NCI-H526 treated with DMSO at 0.1 percent for 48 hours (cell line): Measurements from ENCODE around the gene SHISA6.
"Not testable (repeated sequence)": the region's sequence is repeated elsewhere in the genome, so short reads cannot be mapped to it uniquely, and the experiment has no call there.

ENCODE experiments used
- DNase-seq: peaks from one replicate; lab custom pipeline; 2025; lab: John Stamatoyannopoulos, UW

SHISA6 gene

DNA sequence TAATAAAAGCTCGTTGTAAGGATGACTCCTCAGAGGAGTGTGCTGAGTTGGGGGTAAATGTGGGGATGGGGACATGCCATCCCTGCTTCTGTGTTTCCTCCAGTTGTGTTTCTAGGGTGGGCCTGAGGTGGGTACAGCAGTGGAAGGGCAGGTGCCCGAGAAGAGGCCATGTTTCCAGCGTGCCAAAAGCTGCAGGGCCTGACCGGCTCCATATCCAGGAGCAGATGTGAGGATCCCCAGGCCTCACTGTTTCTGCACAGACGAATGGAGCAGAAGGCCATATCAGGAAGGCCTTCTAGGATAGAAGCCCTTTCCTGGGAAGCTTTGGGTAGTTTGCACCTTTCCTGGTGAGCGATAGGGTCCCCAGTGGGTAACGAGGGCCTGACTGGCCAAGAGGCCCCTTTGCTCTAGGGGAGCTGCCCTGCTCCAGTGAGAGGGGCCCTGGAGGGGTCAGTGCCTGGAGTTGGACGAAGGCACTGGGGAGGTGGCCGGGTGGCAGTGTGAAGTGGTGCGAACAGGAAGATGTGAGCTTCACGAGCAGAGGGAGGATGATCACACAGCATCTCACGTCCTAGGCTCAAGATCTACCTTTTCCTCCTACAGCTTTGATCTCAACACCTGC, 62.9 kb downstream of the SHISA6 start:
- DNase-seq: no peak

DNA sequence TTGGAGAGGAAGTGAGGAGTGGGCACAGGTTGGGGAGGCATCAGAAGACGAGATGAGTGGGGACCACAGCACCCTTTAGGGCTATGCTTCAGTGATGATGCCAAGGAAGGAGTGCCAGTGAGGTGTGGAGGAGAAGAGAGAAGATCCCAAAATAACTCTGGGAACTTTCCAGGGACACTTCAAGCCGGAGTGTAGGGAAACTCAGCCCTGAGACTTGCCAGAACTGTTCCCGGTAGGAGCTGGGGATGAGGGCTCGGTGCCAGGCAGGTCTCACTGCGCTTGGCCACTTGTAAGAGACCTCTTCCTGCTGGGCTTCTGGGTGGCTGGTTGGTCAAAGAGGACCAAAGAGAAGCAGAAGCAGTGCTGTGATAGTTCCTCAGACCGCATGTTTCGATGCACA, 63.6 kb downstream of the SHISA6 start:
- DNase-seq: no peak

DNA sequence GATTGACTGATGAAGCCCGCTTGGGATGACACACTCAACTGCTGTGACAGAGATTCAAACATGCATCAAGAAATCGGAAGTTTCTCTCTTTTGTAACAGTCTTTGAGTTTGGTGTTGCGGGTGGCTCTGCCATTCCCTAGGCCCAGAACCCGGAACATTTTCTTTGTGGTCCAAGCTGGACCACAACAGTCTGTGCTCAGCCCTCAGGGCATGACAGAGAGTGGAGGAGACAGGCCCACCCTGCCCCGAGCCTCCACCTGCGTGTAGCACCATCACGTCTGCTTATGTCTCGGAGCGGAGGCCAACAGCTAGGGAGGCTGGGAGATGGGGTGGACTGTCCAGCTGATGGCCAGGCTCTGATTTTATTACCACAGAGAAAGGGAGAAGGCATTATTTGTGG, 64.5 kb downstream of the SHISA6 start:
- no peak for DNase-seq

DNA sequence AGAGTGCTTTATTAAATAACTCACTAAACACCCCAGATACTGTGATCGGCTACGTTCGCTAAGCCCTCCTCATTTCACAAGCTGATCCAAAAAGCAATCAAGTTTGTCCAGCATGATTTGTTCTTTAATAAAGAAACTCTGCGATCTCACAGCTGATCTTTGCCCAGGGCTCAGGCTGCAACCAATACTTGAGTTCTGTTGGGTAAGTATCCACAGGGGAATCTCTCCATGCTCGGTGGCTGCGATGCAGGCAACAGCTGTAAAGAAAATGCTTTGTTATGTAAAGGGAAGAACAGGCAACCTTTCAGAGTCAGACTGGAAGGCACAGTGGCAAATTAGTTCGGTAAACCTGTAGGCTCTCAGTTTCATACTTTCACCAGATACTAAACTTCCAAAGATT, 67.5 kb downstream of the SHISA6 start:
- no peak for DNase-seq

GRCh38 chr17:11309033-11309432, 68.0 kb downstream of the SHISA6 start:
- no peak for DNase-seq

DNA sequence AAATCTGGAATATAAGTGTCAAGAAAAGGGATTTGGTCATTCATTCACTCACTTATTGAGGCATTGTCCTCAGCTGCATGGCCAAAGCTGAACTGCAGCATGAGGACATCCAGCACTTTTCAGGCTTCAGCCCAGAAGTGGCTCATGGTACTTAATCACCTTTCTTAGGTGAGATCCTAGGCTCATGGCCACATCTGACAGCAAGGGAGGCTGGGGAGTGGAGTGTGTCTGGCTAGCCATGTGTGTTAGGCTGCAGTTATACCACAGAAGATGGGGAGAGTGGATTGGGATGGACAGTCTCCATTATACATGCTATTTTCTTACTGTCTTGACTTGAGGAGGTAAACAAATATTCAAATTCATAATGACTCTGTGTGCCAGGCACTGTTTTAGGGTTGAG, 68.8 kb downstream of the SHISA6 start:
- DNase-seq: no peak

GRCh38 chr17:11316451-11316850, 75.4 kb downstream of the SHISA6 start:
- not testable (repeated sequence) for DNase-seq

DNA sequence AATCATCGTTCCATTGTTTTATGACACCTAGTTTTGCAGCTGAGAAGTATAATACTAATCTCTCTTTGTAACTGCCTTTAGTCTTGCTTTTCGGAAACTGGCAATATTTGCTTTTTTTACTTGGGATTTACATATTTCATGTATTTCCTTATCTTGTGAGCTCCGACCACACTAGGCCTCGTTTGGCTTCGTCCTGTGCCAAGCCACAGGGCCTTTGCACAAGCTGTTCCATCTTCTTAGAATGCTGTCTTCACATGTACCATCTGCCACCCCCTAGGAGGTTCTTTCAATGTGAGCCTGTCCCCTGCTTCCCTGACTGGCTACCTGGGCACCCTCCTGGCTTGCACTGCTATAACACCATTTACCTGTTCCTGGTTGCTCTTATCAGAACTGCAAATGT, 77.2 kb downstream of the SHISA6 start:
- DNase-seq: no peak

DNA sequence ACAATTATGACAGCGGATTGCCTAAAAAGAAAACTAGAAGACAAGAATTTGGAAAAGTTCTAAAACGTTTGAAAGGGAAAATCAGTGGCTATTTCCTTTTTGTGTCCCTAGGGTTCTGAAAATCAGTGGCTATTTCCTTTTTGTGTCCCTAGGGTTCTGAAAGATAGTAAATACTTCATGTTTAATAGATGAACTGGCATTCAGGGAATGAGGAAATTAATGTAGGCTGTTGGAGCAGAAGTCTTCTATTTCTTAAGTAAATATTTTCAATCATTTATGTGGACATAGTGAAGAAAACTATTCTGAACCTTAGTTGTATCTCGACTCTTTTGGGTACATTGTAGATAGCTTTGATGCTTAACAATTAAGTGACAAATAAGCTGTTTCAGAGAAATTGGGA, 78.9 kb downstream of the SHISA6 start:
- DNase-seq: no peak

DNA sequence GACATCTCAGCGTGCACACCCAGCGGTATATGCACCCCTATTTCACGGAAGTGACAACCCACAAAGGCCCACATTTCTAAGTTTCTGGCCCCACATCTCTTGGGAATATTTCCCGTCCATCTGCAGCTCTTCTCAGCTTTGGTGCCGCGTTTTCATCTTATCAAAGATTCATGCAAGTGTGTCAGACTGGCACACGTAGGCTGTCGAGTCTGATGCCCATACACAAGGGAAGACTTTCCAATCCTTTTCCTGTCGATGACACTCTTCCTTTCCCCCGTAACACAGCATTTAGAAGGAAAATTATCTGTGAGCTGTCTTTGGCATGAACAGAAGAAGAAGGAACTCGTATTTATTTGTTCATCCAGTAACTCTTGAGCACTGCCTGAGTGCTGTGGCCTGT, 83.0 kb downstream of the SHISA6 start:
- no peak for DNase-seq

GRCh38 chr17:11324846-11325420, 83.9 kb downstream of the SHISA6 start:
- DNase-seq: no peak

- DNase-seq: no peak
Measured at GRCh38 chr17:11326492-11326891, 85.5 kb downstream of the SHISA6 start.

GRCh38 chr17:11328770-11329169, 87.8 kb downstream of the SHISA6 start:
- DNase-seq: no peak

DNA sequence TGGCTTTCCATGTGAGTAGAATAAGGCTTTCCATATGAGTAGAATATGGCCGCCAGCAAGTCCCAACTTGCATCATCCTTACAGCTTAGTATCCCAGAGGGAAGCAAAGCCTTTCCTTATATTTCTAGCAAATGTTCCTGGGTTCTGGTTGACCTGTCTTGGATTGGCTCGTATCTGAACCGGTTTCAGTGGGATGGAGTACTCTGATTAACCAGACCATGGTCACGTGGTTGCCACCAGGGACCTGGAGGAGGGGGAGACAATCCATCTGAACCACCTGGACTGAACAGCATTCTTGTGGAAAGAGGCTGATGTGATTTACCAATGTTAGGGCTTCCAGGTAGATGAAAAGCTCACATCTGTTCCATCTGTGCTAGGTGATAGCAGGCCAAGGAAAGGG, 89.0 kb downstream of the SHISA6 start:
- no peak for DNase-seq

GRCh38 chr17:11330826-11331225, 89.8 kb downstream of the SHISA6 start:
- DNase-seq: no peak

- DNase-seq: no peak
Measured at GRCh38 chr17:11331547-11332513, 90.8 kb downstream of the SHISA6 start.

DNA sequence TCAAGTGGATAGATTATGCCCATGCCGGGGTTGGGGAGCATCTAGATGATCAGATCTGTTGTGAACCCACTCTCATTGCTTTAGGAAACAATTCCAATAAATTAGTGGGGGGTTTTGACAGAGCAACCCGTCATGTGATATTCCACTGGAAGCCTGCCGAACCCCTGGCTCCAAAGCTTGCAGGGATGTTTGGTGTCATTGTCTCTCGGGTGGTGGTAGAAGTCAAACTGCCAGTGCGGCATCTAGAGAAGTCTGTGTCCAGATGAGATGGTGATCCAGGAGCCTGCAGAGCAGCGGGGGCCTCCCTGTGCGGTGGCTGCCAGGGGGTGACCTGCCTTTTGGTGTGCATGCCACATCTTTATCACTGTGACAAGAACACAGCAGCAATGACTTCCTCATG, 91.7 kb downstream of the SHISA6 start:
- DNase-seq: no peak

GRCh38 chr17:11334493-11334892, 93.5 kb downstream of the SHISA6 start:
- DNase-seq: no peak

- no peak for DNase-seq
Measured at GRCh38 chr17:11336290-11336689, 95.3 kb downstream of the SHISA6 start.

GRCh38 chr17:11340803-11341202, 99.8 kb downstream of the SHISA6 start:
- DNase-seq: no peak

GRCh38 chr17:11342138-11342537, 101.1 kb downstream of the SHISA6 start:
- DNase-seq: no peak

DNA sequence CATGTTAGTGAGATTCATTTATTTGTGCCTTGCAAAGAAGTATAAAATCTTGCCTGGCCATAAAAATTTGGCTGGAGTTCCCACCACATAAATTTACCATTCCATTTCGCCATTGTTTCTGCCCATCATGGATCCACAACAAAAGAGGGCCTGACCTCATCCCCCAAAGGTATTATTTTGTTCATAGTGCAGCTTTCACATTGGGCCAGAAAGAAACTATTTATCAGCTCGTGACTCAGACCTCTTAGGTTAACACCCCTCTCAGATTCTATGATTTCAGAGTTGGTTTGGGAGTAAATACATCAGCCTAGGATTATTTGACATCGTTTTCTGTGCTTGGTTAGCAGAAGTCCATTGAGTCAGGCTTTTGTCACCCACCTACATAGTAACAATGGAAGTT, 108.1 kb downstream of the SHISA6 start:
- no peak for DNase-seq

- DNase-seq: no peak
Measured at GRCh38 chr17:11351479-11351878, 110.5 kb downstream of the SHISA6 start.
